Activated CD4-positive, alpha-beta T cell treated with anti-CD3 and anti-CD28 coated beads, Interleukin-2, amount 50 U/mL, for 48 hours (primary cell): ENCODE measurements around the gene PLPP1.

ENCODE experiments used
- DNase-seq, 2 experiments: peaks; one replicate each; pipeline ENCODE4 v3.0.0-alpha.2; 2020

Gene PLPP1

DNA sequence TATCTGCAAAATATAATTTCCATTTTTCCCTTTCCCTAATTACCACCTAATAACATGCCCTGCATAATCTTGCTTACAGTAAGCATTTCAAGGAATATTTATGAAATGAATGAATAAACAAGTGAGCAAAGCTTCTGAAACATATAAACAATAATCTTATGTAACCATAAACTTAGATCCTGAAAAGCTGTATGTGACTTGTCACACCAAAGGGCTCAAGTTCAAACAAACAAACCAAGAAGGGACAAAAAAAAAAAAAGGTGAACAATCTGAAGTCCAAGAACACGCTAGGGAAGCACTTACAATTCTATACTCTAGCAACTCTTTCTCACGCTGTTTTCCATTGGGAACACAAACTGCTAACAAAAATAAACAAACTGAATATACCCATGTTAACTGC lies 36.3 kb downstream of the PLPP1 start:
- no peak for DNase-seq

DNA sequence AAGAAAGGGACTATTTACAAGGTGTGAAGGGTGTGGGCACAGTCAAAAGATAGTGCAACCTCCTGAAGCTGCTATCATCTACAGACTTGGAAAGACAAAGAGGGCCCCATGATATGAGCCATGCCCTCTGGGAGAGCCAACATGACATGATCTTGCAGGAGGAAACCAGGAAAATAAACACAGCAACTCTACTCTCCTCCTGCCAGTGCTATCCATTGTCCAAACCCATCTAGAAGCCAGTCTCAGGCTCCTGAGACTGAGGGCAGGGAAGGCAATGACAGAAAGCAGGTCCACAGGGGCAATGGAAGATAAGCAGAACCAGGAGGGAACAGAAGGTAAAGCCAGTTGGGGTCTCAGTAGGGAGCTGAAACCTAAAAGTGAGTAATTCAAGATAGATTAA lies 37.1 kb downstream of the PLPP1 start:
- DNase-seq, result no peak

DNA sequence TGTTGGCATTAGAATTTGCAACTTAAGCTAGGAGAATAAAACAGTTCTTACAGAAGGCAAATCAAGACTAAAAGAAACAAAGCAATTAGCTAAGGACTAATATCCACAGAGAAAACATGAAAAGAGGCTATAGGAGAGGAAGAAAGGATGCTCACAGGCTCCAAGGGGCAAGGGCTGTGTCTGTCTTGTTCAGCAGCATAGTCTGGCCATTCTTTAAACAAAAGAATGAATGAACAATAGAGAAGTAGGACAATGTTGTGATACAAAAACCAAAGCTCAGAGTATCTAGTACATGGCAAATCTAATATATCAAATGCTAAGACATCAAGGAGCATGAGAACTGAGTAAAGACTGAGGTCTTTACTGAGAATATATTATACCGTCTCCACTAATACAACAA lies 39.5 kb downstream of the PLPP1 start:
- DNase-seq, result no peak

DNA sequence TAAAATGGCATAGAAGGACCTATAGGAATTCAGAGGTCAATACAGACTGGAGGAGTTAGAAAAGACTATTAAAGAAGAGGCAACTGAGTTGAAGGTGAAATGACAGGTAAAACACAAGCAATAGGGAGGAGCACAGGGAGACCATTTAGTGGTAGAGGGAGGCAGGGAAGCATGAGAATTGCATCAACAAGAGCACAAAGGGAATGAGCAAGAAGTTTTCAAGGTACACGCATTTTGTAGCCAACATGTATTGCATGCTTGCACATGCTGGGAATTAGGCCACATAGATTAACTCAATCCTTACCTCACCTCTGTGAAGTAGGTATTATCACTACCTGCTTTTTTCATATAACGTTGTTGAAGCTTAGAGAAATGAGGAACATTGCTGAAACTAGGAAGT lies 42.3 kb downstream of the PLPP1 start:
- DNase-seq, result no peak

DNA sequence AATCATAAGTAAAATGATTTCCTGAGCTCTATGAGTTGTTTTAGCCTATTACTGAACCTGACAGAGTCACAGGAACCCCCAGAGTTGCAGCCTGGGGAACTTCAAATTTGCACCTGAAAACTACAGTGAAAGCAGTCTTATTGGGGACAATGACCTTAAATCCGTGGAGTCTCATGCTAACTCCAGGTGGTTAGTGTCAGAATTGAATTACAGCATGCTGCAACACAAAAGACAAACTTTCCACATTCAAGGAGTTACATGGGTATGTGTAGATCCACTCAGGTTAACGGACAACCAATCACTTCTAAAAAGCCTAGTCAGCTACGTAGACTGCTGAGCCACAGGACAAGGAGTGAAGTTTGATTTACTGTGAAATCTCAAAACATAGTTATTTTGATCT lies 49.7 kb downstream of the PLPP1 start:
- no peak for DNase-seq

DNA sequence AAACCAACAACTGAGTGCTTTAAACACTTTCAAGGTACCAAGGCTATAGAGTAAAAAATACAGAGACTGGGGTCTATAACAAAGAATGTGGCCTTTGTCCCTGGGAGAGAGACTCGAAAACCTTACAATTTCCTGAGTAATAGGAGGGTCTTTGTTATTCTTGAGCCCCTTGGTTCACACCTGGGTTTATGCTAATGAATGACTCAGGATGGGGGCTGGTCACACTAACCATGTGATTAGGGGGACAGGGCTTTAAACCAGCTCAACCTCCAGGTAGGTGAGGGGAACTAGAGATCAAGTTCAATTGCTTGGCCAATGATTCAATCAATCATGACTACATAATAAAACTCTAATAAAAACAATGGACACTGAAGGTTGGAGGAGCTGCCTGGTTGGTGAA lies 50.2 kb downstream of the PLPP1 start:
- no peak for DNase-seq

DNA sequence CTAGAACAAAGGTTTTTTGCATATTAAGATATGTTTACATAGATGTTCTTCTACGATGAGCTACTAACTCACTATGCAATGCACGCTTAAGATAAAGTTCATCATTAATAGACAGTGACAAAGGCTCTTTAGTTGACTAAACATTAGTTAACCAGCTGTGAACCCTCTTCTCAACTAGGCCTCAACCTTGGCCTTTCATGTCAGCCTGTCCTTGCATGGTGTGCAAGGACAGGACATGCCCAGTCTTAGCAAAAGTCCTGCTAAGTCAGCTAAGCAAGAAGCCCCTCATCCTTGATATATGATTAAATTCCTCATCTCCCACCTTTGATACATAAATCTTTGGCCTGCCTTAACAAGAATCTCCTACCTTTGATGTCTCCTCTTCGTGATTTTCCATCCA lies 50.9 kb downstream of the PLPP1 start:
- DNase-seq, result no peak

DNA sequence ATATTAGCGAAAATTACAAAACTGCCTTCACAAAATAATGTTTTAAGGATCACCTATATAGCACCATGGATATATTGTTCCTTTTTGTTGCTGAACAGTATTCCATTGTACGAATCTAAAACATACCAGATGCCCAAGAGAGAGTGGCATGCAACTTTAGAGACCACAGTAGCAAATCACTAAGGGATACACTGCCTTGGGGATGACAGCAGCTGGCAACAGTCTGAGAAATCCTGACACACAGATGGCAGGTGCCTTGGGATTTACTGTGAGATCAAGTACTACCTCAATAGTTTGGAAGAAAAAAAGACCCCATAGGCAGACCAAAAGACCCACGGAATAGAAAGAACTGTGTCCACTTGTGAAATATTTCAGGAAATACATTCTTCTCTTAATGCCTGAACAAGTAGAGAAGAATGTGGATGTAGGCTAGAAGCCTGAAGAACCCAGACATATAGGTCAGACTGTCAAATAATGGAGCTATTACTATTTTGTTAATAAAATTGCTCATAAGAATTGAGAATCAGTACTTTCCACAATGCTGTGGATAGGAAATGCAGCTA lies 53.4 kb downstream of the PLPP1 start:
- no peak for DNase-seq

DNA sequence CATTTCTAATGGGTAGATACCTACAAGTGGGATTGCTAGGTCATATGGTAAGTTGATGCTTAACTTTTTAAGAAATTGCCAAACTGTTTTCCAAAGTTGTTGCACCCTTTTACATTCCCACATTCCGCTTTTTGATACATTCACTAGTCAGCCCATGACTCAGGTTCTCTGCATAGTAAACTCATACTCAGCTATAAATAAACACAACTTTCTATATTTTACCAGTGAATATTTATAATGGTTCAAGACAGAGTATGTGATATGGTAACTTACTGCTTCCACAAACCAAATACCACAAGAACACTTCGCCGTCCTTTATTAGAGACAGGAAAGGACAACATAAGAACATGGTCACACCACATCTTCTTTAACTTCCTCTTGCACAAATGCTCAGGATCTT lies 54.0 kb downstream of the PLPP1 start:
- DNase-seq, result no peak

DNA sequence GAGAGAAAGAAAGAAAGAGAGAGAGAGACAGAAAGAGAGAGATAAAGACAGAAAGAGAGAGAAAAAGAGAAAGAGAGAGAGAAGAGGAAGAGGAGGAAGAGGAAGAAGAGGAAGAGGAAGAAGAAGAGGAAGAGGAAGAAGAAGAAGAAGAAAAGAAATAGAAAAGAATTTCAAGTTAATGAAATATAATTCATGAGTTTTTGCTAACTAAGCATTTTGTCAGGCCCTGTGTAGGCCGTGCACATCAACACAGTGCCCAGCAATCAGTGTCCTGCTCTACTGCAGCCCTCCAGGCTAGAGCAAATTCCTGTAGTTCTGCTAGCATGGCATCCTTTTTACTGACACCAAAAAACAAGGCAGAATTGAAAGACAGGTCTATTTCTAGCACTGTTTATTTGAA lies 62.1 kb downstream of the PLPP1 start:
- DNase-seq, result no peak

DNA sequence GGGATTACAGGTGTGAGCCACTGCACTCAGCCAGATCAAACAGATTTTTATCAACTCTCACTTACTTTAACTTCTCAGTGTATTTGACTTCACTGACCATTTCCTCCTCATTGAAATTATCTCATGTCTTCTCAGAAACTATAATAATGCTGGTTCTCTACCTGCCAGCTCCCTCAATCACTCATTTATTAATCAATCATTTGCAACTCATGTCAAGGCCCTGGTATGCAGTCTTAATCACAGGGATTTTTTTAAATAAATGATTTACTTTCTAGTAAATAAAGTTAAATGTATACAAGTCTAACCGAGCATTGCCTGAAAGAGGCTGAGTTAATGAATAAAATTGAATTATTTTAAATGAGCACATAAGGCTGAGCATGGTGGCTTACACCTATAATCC lies 63.3 kb downstream of the PLPP1 start:
- no peak for DNase-seq

DNA sequence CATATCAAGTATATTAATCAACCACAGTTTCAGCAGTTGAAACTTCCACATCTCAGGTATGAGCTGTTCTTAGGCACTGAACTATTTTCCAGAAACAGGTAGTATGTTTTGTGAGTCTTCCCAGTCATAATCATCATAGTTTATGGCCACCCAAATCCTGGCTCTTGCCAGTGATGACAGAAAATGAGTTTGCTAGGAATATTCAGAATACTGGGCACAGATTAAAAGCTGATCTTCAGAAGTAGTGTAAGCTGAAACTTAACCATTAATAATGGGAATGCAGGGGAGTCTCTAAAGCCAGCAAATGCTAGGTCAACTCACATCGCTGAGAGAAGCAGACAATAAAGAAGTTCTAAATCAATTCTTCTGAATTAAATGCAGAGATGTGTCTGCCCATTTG lies 64.5 kb downstream of the PLPP1 start:
- no peak for DNase-seq

DNA sequence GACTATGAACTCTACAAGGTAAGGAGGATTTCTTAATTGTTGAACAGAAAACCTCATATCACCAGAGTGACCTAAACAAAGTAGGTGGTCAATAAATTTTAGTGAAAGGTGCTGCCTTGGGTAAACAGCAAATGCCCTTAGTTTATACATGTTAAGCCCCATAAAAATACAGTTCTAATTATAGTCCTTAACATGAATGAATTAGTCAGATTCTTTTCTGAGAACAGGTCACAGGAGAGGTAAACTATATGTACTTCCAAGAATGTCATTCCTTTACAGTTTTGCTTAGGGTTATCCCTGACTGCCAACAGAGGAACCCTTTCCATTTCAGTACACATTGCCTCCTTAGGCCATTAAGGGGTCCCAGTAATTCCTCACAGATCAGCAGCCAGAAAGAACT lies 64.9 kb downstream of the PLPP1 start:
- DNase-seq, result no peak

DNA sequence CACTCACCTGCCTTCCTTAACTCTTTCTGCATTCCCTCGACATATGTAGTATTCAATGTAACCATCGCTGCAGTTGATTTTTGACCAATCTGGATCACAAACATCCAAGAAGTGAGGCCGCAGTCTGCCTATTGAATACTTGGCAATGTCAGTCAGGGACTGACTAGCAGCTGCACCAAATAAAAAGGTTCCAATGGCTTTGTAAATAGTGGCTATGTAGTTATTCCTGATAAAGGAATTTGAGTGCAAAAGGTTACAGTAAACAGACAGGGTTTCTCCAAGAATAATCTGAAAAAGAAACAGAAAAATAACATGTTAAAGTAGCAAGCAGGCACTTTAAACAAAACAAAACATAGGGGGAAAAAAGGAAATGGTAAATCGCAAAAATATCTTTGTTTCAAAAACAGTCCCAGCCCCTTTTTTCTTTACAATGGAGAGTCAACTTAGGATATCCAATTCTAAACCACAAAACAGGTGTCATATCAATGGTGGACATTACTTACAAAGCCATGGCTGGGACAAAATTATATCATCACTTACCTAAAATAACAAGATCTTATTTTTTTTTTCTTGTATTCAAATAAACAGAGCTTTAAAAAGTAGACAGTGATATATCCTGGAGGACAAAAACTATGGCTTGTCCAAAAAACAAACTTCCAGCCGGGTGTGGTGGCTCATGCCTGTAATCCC lies 66.8 kb downstream of the PLPP1 start:
- DNase-seq, result no peak

DNA sequence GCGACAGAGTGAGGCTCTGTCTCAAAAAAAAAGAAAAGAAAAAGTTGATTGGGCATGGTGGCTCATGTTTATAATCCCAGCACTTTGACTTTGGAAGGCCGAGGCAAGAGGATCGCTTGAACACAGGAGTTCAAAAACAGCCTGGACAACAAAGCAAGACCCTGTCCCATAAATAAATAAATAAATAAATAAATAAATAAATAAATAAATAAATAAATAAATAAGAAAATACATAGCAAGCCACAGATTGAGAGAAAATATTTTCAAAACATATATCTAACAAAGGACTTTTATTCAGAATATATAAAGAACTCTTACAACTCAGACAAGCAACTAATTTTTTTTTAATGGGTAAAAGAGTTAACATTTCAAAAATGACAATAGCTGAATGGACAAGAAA lies 71.2 kb downstream of the PLPP1 start:
- DNase-seq, result no peak

DNA sequence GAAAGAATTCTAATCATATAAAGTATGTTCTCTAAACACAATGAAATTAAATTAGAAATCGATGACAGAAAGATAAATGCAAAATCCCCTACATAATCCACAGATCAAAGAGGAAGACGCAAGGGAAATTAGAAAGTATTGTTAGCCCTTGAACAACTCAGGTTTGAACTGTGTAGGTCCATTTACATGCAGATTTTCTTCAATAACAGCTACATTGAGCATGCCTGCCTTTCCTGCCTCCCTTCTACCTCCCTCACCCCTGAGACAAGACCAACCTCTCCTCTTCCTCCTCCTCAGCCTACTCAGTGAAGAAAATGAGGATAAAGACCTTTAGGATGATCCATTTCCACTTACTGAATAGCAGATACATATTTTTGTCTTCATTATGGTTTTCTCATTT lies 75.2 kb downstream of the PLPP1 start:
- DNase-seq, result no peak

DNA sequence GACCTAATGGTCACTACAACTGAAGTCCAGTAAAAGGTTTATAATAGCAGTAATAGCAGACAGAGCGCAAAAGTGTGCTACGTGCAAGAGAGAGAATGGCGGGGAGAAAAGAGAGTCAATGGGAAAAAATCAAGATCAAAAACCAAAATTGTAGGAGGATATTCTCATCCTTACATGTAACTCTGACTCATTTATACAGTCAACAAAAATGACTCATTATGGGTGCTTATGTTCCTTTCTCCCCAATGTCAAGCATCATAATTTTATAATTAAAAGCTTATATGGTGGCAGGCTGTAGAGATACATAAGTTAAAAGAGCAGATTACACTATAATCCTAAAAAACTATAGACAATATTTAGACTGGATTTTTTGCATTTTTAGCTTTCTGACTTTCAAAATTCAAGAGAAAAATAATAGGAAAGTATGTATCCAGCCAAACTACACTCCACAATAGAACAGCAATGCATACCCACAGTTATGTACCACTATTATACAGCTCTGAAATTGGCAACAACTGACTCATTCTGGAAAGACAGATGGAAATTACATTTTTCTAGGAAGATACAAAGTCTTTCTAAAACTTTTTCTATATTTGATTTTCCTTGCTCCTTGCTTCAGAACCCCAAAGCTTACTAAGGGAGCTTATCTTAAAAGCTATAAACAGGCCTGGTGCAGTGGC lies 78.4 kb downstream of the PLPP1 start:
- DNase-seq, result no peak

DNA sequence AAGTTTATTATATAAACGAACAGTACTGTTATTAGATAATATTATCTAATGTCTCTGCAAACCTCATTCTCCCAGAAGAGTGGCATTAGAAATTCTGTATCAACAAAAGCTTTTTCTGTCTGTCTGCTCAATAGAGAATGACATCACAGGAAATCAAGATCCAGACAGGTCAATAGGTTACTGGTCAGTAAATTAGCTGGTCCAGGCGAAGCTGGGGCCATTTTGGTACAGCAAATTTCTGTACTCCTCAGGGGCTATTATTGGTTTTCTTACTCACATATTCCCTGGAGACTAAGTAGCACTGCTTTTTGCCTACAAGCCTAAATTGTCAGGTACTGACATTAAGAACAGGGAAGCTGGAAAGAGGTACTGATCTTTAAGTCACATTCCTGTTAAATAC lies 80.5 kb downstream of the PLPP1 start:
- DNase-seq, result no peak

DNA sequence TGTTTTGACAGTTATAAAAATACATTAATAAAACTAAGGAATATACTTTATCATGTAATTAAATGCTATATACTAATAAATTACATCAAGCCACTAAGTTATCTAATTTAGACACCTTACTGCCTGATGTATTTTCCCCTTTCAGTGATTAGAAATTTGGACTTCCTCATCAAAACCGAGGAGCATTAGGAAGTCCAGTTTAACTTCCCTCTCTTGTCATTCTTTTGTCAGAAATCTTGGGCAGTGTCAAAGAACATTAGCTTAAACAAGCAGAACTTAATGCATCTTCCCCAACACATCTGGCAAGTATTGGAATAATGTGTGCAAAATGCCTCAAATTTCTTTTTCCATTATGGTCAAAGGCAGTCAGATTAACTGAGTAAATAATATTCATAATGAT lies 81.6 kb downstream of the PLPP1 start:
- no peak for DNase-seq

DNA sequence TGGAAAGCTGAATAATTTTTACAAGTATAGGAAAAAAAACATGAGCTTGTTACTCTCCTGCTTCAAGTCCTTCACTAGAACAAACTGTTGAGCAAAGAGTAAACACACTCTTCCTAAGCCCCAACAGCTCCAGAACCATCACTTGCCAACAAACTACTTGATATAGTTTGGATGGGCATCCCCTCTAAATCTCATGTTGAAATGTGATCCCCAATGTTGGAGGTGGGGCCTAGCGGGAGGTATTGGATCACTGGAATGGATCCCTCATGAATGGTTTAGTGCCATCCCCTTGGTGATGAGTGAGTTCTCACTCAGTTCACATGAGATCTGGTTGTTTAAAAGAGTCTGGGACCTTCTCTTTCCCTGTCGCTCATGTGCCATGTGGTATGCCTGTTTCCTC lies 82.8 kb downstream of the PLPP1 start:
- no peak for DNase-seq

DNA sequence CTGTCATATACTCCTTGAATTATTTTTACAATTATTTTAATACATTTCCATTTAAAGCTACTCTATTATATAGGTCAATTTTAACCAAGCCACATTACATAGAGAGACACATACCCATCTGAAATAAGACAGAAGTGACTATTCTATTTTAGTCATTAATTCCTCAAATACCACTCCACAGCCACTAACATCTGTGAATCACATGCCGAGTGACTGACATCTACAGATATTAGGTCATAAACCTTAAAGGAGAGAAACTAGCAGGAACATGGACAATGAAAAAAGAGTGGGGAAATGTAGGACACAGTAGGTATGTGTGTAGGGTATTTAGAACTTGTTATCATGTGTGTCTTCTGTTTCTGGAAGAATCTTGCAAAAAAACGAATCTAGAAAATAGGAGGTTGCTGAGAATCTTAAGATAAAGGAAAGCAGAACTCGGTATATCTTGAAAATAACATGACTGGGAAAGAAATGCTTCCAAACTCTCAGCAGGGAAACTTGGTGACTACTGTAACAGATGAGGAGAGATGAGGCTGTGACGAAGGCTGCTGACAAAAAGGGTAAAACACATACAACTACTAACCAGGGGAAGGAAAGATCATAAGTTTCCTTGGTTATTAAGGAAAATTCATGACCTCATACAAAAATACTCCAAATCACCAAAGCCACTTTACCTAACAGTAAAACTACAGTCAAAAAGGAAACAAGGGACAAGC lies 84.6 kb downstream of the PLPP1 start:
- no peak for DNase-seq

DNA sequence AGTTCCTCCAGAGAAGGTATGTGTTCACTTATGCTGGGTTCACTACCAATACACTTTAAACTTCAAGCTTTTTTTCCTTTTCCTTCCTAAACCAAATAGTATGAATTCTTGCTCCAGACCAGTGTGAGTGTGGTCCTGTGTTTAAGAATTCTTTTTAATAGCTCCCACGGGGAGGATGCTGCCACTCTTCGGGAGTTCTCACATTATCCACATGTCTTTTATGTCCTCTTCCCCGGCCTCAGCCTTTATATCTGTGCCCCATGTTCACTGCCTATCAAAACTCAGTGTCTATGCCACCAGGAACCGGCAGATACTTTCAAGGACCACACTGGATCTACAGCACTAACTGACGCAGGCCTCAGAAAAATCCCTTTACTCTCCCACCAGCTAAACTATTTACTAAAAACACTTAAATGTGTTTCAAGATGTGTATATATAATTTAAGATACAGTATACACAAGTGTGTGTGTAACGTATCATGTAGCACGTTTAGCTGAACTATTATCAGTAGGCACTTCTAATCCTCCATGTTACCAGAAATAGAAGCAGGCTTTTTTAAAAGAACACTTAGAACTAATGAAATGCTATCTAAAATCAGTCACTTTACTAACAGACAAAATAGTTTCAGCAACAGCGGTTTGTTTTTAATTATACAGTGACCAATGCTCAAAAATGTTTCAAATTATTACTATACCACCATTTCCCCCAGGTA lies 88.0 kb downstream of the PLPP1 start:
- no peak for DNase-seq

DNA sequence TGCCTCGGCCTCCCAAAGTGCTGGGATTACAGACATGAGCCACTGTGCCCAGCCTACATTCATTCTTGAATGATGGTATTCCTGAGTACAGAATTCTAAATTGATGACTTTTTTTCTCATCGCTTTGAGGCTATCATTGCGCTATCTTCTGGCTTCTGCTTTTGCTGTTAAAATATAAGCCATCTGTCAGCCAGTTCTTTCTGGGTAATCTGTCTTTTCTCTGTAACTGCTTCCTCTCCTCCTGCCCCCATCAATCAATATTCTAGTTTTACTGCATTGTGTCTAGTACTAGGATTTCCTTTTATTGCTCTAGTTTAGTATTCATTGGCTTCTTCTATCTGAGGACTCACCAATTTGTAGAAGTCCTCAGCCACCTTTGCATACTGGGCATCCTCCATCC lies 89.0 kb downstream of the PLPP1 start:
- DNase-seq, result no peak

DNA sequence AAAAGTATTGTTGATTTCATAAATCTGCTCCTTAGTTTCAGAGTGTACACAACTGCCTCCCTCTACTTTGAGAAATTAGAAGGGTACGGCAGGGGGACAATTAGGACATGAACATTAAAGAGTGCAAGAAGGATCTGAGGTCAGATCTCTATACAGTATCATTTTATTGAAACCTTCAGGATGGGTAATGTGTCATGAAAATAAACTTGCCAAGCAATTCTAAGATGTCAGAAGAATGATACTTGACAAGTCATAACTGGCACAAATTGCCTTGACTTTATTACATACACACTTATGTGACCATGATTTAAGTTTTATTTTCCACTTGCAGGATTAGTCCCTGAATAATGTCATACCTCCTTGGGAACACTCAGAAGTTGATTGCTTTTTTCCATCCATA lies 92.8 kb downstream of the PLPP1 start:
- no peak for DNase-seq
